Measurements from ENCODE around the gene GOLGA7B.

Gene GOLGA7B

DNA sequence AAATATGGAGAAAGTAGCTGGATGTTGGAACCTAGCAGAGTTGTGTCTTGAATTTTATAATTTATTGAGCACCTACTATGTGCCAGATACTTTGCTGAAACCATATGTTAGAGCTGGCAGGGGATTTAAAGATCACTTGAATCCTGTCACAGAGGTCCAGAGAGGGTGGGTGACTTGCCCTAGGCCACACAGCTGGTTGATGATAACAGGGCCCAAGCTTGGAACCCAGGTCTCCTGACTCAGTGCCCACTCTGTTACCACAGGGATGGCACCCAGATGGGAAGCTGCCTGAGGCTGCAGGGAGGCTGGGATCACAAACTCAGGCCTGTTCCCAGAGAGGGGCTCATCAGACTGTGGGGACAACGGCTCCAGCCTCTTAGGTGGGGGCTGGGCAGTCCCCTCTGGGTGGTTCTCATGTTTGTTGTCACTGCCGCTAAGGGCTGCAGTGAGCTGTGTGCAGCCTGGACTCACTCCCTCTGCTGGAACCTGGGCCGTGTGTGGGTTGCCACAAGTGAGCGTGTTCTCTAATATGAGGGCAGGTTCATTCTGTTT, 18.6 kb downstream of the GOLGA7B start:
- no peaks in the 10 kb centered on the region for H3K27me3 ChIP-seq (ENCODE audit: insufficient read depth, insufficient read length)
- H3K4me3 ChIP-seq (ENCODE audit: insufficient read length, low read depth) = no peak overlapping the region
- no peaks in the 10 kb centered on the region for H3K9me3 ChIP-seq (ENCODE audit: insufficient read depth, low read length)
- no peak overlapping the region for H3K9ac ChIP-seq (ENCODE audit: insufficient read length, low read depth)
- DNase-seq (ENCODE audit: low read depth, low spot score) = no peak
- TF ChIP-seq YY1 (IDR thresholded peaks at IDR 0.05; ENCODE audit: insufficient read depth, insufficient read length) (no peak), ZNF274 (IDR thresholded peaks at IDR 0.05; ENCODE audit: low read depth, low read length) (no peak), SUZ12 (IDR thresholded peaks at IDR 0.05; ENCODE audit: extremely low read depth, insufficient read depth, insufficient read length) (no peak)
- H3K36me3 ChIP-seq (ENCODE audit: insufficient read depth, insufficient read length, low read length) = no peaks in the 10 kb centered on the region
- H3K4me1 ChIP-seq (ENCODE audit: insufficient read depth, insufficient read length) = peaks cover 15% of the 10 kb centered on the region

DNA sequence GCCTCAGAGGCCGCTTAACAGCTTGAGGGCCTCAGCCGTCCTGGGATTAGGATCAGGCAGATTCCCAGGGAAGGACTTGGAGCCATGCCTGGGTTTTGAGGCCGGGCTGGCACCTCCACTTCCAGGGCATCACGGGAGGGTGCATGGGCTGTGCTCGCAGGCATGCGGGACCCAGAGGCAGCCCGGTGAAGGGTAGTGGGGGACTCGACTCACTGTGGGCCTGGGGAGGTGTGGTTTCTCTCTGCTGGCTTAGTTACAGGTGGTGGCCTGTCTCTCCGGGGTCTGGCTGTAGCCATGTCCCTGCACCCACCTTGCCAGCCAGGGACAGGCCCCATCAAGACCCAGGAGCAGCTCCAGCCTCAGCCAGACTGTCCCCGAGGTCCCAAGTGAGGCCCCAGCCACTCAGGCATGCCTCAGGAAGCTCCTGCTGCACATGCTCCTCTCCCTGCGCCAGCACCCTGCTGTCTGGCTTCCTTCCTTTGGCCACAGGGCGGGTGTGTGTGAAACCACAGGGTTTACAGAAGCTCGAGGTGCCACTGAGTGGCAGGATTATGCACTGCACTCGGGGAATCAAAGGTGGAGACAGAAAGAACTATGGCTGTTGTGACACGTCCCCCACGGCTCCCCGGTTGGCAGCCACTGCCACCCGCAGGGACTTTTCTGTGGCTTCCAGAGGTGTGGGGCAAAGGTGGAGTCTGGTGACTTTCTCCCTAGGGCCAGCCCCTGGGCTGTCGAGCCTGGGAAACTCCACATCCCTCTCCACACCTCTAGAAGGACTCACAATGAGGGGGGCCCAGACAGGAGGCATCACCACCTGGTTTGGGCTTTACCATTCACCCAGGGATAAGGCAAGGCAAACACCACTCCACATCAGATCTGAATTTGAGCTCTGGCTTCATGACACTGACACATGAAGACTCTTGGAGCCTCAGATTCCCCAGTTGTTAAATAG, 19.7 kb downstream of the GOLGA7B start:
- H3K36me3 ChIP-seq (ENCODE audit: insufficient read depth, insufficient read length, low read length) = no peaks in the 10 kb centered on the region
- peak overlapping the region; percentile 65 for H3K9ac ChIP-seq (ENCODE audit: insufficient read length, low read depth)
- TF ChIP-seq SUZ12 (IDR thresholded peaks at IDR 0.05; ENCODE audit: extremely low read depth, insufficient read depth, insufficient read length) (no peak), ZNF274 (IDR thresholded peaks at IDR 0.05; ENCODE audit: low read depth, low read length) (no peak), YY1 (IDR thresholded peaks at IDR 0.05; ENCODE audit: insufficient read depth, insufficient read length) (no peak)
- DNase-seq (ENCODE audit: low read depth, low spot score) = peak; percentile 52
- no peak overlapping the region for H3K4me3 ChIP-seq (ENCODE audit: insufficient read length, low read depth)
- no peaks in the 10 kb centered on the region for H3K9me3 ChIP-seq (ENCODE audit: insufficient read depth, low read length)
- H3K27me3 ChIP-seq (ENCODE audit: insufficient read depth, insufficient read length) = peaks cover 2% of the 10 kb centered on the region
- H3K4me1 ChIP-seq (ENCODE audit: insufficient read depth, insufficient read length) = peaks cover 15% of the 10 kb centered on the region

DNA sequence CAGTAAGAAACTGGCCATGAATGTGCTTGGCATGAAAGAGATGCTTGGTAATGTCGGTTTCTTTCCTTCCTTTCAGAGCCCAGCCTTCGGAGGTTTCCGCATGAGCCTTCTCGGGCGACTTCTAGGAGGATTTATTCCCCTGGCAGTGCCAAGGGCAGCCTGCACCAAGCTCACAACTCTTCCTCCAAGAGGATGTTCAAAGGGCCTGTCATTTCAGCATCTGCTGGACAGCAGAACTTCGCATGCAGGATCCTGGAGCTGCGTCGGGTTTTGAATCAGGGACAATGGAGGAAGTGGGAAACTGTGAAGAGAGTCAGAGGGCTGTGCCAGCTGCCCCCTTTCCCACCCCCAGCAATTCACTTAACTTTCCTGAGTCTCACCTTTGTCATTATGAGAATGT, 21.3 kb downstream of the GOLGA7B start:
- no peaks in the 10 kb centered on the region for H3K36me3 ChIP-seq (ENCODE audit: insufficient read depth, insufficient read length, low read length)
- H3K9me3 ChIP-seq (ENCODE audit: insufficient read depth, low read length) = no peaks in the 10 kb centered on the region
- no peak overlapping the region for H3K9ac ChIP-seq (ENCODE audit: insufficient read length, low read depth)
- no peak for DNase-seq (ENCODE audit: low read depth, low spot score)
- peaks cover 18% of the 10 kb centered on the region for H3K4me1 ChIP-seq (ENCODE audit: insufficient read depth, insufficient read length)
- H3K27me3 ChIP-seq (ENCODE audit: insufficient read depth, insufficient read length) = peaks cover 2% of the 10 kb centered on the region
- no peak for TF ChIP-seq ZNF274 (IDR thresholded peaks at IDR 0.05; ENCODE audit: low read depth, low read length)
- no peak for TF ChIP-seq YY1 (IDR thresholded peaks at IDR 0.05; ENCODE audit: insufficient read depth, insufficient read length)
- TF ChIP-seq SUZ12 (IDR thresholded peaks at IDR 0.05; ENCODE audit: extremely low read depth, insufficient read depth, insufficient read length) = no peak
- H3K4me3 ChIP-seq (ENCODE audit: insufficient read length, low read depth) = no peak overlapping the region

GRCh38 chr10:97873569-97873968, 23.9 kb downstream of the GOLGA7B start:
- Histone ChIP-seq H3K36me3 (ENCODE audit: insufficient read depth, insufficient read length, low read length) (no peaks in the 10 kb centered on the region), H3K27me3 (ENCODE audit: insufficient read depth, insufficient read length) (peaks cover 2% of the 10 kb centered on the region), H3K9ac (ENCODE audit: insufficient read length, low read depth) (no peak overlapping the region), H3K4me1 (ENCODE audit: insufficient read depth, insufficient read length) (peaks cover 17% of the 10 kb centered on the region), H3K9me3 (ENCODE audit: insufficient read depth, low read length) (no peaks in the 10 kb centered on the region), H3K4me3 (ENCODE audit: insufficient read length, low read depth) (no peak overlapping the region)
- no peak for DNase-seq (ENCODE audit: low read depth, low spot score)
- TF ChIP-seq SUZ12 (IDR thresholded peaks at IDR 0.05; ENCODE audit: extremely low read depth, insufficient read depth, insufficient read length) = no peak
- no peak for TF ChIP-seq ZNF274 (IDR thresholded peaks at IDR 0.05; ENCODE audit: low read depth, low read length)
- no peak for TF ChIP-seq YY1 (IDR thresholded peaks at IDR 0.05; ENCODE audit: insufficient read depth, insufficient read length)

DNA sequence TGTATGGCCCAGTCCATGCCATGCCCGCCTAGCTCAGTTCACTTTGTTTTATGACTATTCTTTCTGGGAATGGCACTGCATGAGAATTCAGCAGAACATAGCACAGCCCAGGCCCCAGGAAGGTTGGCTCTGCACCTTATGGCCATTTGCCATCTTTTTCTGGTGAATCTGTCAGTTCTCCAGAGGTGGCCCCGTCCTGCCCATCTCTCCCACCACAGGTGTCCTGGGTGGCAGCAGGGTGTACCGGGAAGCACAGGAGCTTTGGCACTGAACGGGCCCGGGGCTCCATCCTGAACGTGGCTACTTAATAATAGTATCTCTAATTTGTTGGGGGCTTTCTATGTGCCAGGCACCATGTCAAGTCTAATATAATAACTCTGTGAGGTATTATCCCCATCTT, 24.7 kb downstream of the GOLGA7B start:
- H3K27me3 ChIP-seq (ENCODE audit: insufficient read depth, insufficient read length) = peaks cover 2% of the 10 kb centered on the region
- no peak for TF ChIP-seq SUZ12 (IDR thresholded peaks at IDR 0.05; ENCODE audit: extremely low read depth, insufficient read depth, insufficient read length)
- no peak for TF ChIP-seq YY1 (IDR thresholded peaks at IDR 0.05; ENCODE audit: insufficient read depth, insufficient read length)
- TF ChIP-seq ZNF274 (IDR thresholded peaks at IDR 0.05; ENCODE audit: low read depth, low read length) = no peak

GRCh38 chr10:97875391-97875790, 25.7 kb downstream of the GOLGA7B start:
- Histone ChIP-seq H3K4me1 (ENCODE audit: insufficient read depth, insufficient read length) (peaks cover 8% of the 10 kb centered on the region), H3K36me3 (ENCODE audit: insufficient read depth, insufficient read length, low read length) (no peaks in the 10 kb centered on the region), H3K9ac (ENCODE audit: insufficient read length, low read depth) (no peak overlapping the region), H3K27me3 (ENCODE audit: insufficient read depth, insufficient read length) (peaks cover 2% of the 10 kb centered on the region), H3K9me3 (ENCODE audit: insufficient read depth, low read length) (no peaks in the 10 kb centered on the region), H3K4me3 (ENCODE audit: insufficient read length, low read depth) (no peak overlapping the region)
- no peak for TF ChIP-seq SUZ12 (IDR thresholded peaks at IDR 0.05; ENCODE audit: extremely low read depth, insufficient read depth, insufficient read length)
- TF ChIP-seq YY1 (IDR thresholded peaks at IDR 0.05; ENCODE audit: insufficient read depth, insufficient read length) = no peak
- no peak for TF ChIP-seq ZNF274 (IDR thresholded peaks at IDR 0.05; ENCODE audit: low read depth, low read length)
- no peak for DNase-seq (ENCODE audit: low read depth, low spot score)

More for the DNA sequence above, 24.7 kb downstream of the GOLGA7B start:
- Histone ChIP-seq H3K9ac (ENCODE audit: insufficient read length, low read depth) (no peak overlapping the region), H3K9me3 (ENCODE audit: insufficient read depth, low read length) (no peaks in the 10 kb centered on the region), H3K4me1 (ENCODE audit: insufficient read depth, insufficient read length) (peaks cover 13% of the 10 kb centered on the region), H3K4me3 (ENCODE audit: insufficient read length, low read depth) (no peak overlapping the region), H3K36me3 (ENCODE audit: insufficient read depth, insufficient read length, low read length) (no peaks in the 10 kb centered on the region)
- no peak for DNase-seq (ENCODE audit: low read depth, low spot score)

DNA sequence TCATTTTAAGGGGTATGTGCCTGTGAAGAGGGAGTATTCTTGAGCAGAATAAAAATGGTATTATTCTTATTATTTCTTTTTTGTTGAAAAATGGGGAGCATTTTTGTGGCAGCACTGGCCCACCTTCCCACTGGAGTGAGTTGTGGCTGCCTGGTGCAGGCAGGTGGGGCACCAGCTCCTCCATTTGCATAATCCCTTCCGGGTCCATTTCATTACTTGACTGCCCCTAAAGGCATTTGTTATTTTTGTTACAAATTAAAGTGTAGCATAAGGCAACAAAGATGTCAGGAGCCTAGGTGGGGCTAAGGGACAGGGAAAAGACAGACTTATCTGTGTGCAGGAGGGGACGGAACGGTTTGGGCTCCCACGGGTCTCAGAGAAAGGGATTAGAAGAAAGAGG, 26.8 kb downstream of the GOLGA7B start:
- TF ChIP-seq YY1 (IDR thresholded peaks at IDR 0.05; ENCODE audit: insufficient read depth, insufficient read length) = no peak
- no peak for TF ChIP-seq ZNF274 (IDR thresholded peaks at IDR 0.05; ENCODE audit: low read depth, low read length)
- TF ChIP-seq SUZ12 (IDR thresholded peaks at IDR 0.05; ENCODE audit: extremely low read depth, insufficient read depth, insufficient read length) = no peak
- no peak overlapping the region for H3K9ac ChIP-seq (ENCODE audit: insufficient read length, low read depth)
- H3K27me3 ChIP-seq (ENCODE audit: insufficient read depth, insufficient read length) = peaks cover 2% of the 10 kb centered on the region
- H3K4me1 ChIP-seq (ENCODE audit: insufficient read depth, insufficient read length) = peaks cover 8% of the 10 kb centered on the region
- no peaks in the 10 kb centered on the region for H3K9me3 ChIP-seq (ENCODE audit: insufficient read depth, low read length)
- no peak for DNase-seq (ENCODE audit: low read depth, low spot score)
- no peak overlapping the region for H3K4me3 ChIP-seq (ENCODE audit: insufficient read length, low read depth)
- H3K36me3 ChIP-seq (ENCODE audit: insufficient read depth, insufficient read length, low read length) = no peaks in the 10 kb centered on the region

All from NT2/D1 (cell line).